ENCODE measurements around the gene SLC6A3. TPM values are rescaled to one million over a fixed set of nuclear protein-coding genes. Genes with fewer than 3 reads are reported as not detected.

Gene SLC6A3
- total and polyA plus RNA-seq, 12 donors, result 0.04 to 0.19 (median 0.18) TPM; not detected in 9

- TF ChIP-seq CTCF (IDR thresholded peaks at IDR 0.05), result no peak
- peak in 1 of 8 donors; percentile 38 for ATAC-seq
- Histone ChIP-seq H3K36me3 (no peaks in the 10 kb centered on the region), H3K4me3 (no peak overlapping the region), H3K27ac (no peak overlapping the region), H3K4me1 (no peaks in the 10 kb centered on the region), H3K27me3 (peaks cover 0 to 77% (median 60%) of the 10 kb centered on the region in 7 donors), H3K9me3 (no peaks in the 10 kb centered on the region)
- intact Hi-C loops (cut with DNase I), result no loop called here
- 67 to 71% methylated on average over 31 of the region's 31 CpGs for WGBS, 2 donors
- no peak for DNase-seq
Observed at GRCh38 chr5:1359031-1359645, 86.1 kb downstream of the SLC6A3 start.

GRCh38 chr5:1358726-1359025 lies 86.6 kb downstream of the SLC6A3 start:
- H3K27me3 ChIP-seq, result peaks cover 0 to 75% (median 57%) of the 10 kb centered on the region in 7 donors
- TF ChIP-seq CTCF (IDR thresholded peaks at IDR 0.05), result no peak

GRCh38 chr5:1357946-1358725 lies 87.1 kb downstream of the SLC6A3 start:
- DNase-seq (no peak), ATAC-seq (peak in 1 of 8 donors; percentile 43)
- H3K4me3 ChIP-seq, result no peak overlapping the region
- no peaks in the 10 kb centered on the region for H3K9me3 ChIP-seq
- intact Hi-C loops (cut with DNase I), result no loop called here
- WGBS, 2 donors, result 87 to 88% methylated on average over 25 of the region's 25 CpGs
- no peak for TF ChIP-seq CTCF (IDR thresholded peaks at IDR 0.05)
- H3K27me3 ChIP-seq, result peaks cover 0 to 72% (median 57%) of the 10 kb centered on the region in 7 donors
- no peaks in the 10 kb centered on the region for H3K36me3 ChIP-seq
- H3K27ac ChIP-seq, result no peak overlapping the region
- no peaks in the 10 kb centered on the region for H3K4me1 ChIP-seq

More at GRCh38 chr5:1358726-1359025, 86.6 kb downstream of the SLC6A3 start:
- peak in 2 of 8 donors; percentile 10 to 33 for ATAC-seq
- H3K27ac ChIP-seq, result no peak overlapping the region
- no peak overlapping the region for H3K4me3 ChIP-seq
- 73 to 83% methylated on average over 10 of the region's 10 CpGs for WGBS, 2 donors
- no peaks in the 10 kb centered on the region for H3K9me3 ChIP-seq
- H3K4me1 ChIP-seq, result no peaks in the 10 kb centered on the region
- DNase-seq, result no peak
- H3K36me3 ChIP-seq, result no peaks in the 10 kb centered on the region
- intact Hi-C loops (cut with DNase I), result no loop called here

- intact Hi-C loops (cut with DNase I), result no loop called here
- 69% methylated on average over 28 of the region's 28 CpGs for WGBS, 2 donors
- no peaks in the 10 kb centered on the region for H3K36me3 ChIP-seq
- DNase-seq, result no peak
- H3K4me3 ChIP-seq, result no peak overlapping the region
- TF ChIP-seq CTCF (IDR thresholded peaks at IDR 0.05), result no peak
- H3K27me3 ChIP-seq, result peaks cover 0 to 62% (median 52%) of the 10 kb centered on the region in 7 donors
- ATAC-seq, result no peak
- no peaks in the 10 kb centered on the region for H3K4me1 ChIP-seq
- H3K27ac ChIP-seq, result no peak overlapping the region
- H3K9me3 ChIP-seq, result no peaks in the 10 kb centered on the region
Observed at GRCh38 chr5:1356873-1357787, 88.1 kb downstream of the SLC6A3 start.
